Measurements from ENCODE around the gene GDA.

The GDA gene

DNA sequence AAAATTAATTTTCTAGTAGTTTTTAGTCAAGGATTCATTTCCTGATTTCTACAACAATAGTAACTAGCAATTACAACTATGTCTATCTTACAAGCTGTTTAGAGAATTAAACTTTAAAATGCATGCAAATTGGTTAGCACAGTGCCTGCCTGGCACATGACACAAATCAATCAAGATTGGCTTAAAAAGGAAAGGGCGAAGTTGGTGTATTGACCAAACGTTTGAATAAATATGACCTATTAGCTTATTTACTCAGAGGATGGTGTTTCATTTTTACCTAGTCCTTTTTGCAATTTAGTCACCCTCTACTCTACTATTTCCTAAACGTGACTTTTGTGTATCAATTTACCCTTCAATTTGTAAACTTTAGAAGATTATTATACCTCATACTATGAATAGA is 83.5 kb downstream of the GDA start:
- no peaks in the 10 kb centered on the region for H3K9me3 Mint-ChIP-seq
- no peaks in the 10 kb centered on the region for H3K36me3 Mint-ChIP-seq (ENCODE audit: low read depth)
- no peak overlapping the region for H3K4me3 Mint-ChIP-seq
- peaks cover 5% of the 10 kb centered on the region for H3K4me1 Mint-ChIP-seq
- no peak overlapping the region for H3K27ac Mint-ChIP-seq
- peaks cover 3% of the 10 kb centered on the region for H3K27me3 Mint-ChIP-seq (ENCODE audit: low read depth)
- TF ChIP-seq, protein P1, sequence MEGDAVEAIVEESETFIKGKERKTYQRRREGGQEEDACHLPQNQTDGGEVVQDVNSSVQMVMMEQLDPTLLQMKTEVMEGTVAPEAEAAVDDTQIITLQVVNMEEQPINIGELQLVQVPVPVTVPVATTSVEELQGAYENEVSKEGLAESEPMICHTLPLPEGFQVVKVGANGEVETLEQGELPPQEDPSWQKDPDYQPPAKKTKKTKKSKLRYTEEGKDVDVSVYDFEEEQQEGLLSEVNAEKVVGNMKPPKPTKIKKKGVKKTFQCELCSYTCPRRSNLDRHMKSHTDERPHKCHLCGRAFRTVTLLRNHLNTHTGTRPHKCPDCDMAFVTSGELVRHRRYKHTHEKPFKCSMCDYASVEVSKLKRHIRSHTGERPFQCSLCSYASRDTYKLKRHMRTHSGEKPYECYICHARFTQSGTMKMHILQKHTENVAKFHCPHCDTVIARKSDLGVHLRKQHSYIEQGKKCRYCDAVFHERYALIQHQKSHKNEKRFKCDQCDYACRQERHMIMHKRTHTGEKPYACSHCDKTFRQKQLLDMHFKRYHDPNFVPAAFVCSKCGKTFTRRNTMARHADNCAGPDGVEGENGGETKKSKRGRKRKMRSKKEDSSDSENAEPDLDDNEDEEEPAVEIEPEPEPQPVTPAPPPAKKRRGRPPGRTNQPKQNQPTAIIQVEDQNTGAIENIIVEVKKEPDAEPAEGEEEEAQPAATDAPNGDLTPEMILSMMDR (IDR thresholded peaks at IDR 0.05; ENCODE audit: unreplicated experiment in 3 of 3), result no peak

DNA sequence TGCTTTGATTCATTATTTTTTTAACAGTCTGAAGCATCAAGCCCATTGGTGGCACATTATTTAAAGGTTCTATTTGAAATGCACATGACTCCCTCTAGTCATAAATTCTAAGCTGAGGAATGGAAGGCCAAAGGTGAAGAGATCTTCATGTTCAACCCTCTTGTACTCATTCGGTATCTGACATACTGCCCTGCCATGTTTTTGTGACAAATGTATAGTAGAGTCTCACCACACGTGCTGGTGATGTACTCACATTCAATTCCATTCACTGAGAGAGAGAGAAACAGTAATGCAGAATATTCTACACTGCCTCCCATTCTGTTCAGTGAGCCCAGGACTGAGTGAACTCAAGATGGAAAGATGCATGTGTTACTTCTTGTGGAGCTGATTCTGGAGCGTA is 98.3 kb downstream of the GDA start:
- H3K36me3 Mint-ChIP-seq (ENCODE audit: low read depth), result no peaks in the 10 kb centered on the region
- TF ChIP-seq, protein P1 (IDR thresholded peaks at IDR 0.05; ENCODE audit: unreplicated experiment in 3 of 3), result no peak
- H3K9me3 Mint-ChIP-seq, result no peaks in the 10 kb centered on the region
- peaks cover 6% of the 10 kb centered on the region for H3K27me3 Mint-ChIP-seq (ENCODE audit: low read depth)
- peaks cover 5% of the 10 kb centered on the region for H3K4me1 Mint-ChIP-seq
- H3K27ac Mint-ChIP-seq, result no peak overlapping the region
- H3K4me3 Mint-ChIP-seq, result no peak overlapping the region

DNA sequence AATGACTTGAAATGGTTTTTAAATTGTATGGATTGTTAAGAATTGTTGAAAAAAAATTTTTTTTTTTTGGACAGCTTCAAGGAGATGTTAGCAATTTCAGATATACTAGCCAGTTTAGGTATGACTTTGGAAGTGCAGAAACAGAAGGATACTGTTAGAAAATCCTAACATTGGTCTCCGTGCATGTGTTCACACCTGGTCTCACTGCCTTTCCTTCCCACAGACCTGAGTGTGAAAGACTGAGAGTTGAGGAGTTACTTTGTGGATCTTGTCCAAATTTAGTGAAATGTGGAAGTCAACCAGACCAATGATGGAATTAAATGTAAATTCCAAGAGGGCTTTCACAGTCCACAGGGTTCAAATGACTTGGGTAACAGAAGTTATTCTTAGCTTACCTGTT is 102.3 kb downstream of the GDA start:
- H3K9me3 Mint-ChIP-seq, result no peaks in the 10 kb centered on the region
- no peak overlapping the region for H3K4me3 Mint-ChIP-seq
- no peak overlapping the region for H3K27ac Mint-ChIP-seq
- TF ChIP-seq, protein P1 (IDR thresholded peaks at IDR 0.05; ENCODE audit: unreplicated experiment in 3 of 3), result no peak
- H3K27me3 Mint-ChIP-seq (ENCODE audit: low read depth), result peaks cover 6% of the 10 kb centered on the region
- H3K4me1 Mint-ChIP-seq, result peaks cover 6% of the 10 kb centered on the region
- no peaks in the 10 kb centered on the region for H3K36me3 Mint-ChIP-seq (ENCODE audit: low read depth)

DNA sequence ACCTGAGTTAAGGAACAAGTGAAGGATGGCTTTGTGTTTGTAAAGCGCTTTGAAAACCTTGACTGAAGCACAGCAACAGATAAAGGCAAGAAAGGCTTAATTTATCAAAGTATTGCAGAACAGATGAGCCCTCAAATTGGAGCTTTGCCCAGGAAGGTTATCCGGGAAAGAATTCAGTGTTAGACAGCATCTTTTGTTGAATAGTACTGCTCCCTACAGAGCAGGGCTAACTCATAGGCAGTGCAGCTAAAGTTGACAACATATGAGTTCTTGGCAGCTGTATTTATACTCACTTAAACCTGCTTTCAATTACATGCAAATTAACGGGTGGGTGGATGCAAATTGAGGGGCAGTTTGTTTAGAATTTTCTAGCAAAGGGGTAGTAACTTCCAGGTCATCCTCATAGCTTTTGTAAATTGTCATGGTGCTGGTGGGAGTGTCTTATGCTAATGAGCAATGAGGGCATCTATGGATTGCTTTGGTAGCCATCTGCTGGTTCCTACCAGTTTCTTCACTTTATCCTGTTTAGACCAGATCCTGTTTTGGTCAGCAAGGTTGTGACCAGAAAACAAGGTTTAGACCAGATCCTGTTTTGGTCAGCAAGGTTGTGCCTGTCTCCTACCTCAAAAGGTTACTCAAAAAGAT is 105.8 kb downstream of the GDA start:
- Mint-ChIP-seq H3K36me3 (ENCODE audit: low read depth) (no peaks in the 10 kb centered on the region), H3K27me3 (ENCODE audit: low read depth) (peaks cover 6% of the 10 kb centered on the region), H3K4me1 (peaks cover 6% of the 10 kb centered on the region), H3K4me3 (no peak overlapping the region), H3K27ac (peak overlapping the region in 2 of 3 experiments; percentile 7 to 20), H3K9me3 (no peaks in the 10 kb centered on the region)
- TF ChIP-seq, protein P1 (IDR thresholded peaks at IDR 0.05; ENCODE audit: unreplicated experiment in 3 of 3), result no peak

DNA sequence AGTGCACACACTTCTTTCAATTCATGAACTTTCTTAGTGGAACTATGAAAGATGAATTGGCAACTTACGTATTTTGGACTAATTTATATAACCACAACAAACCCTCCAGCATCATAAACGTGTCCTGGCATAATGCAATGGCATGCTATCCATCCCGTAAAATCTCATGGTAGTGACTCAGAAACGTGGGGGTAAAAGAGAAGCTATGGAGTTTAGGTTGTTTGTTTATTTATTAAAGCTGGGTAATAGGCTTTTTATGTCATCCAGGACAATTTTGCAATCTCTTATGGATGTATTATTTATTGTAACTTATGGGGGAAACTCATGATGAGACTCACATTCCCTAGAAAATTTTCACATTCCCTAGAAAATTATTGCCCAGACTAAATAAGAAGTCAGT is 106.3 kb downstream of the GDA start:
- peaks cover 6% of the 10 kb centered on the region for H3K27me3 Mint-ChIP-seq (ENCODE audit: low read depth)
- TF ChIP-seq, protein P1 (IDR thresholded peaks at IDR 0.05; ENCODE audit: unreplicated experiment in 3 of 3), result no peak
- no peak overlapping the region for H3K4me3 Mint-ChIP-seq
- no peaks in the 10 kb centered on the region for H3K9me3 Mint-ChIP-seq
- peaks cover 6% of the 10 kb centered on the region for H3K4me1 Mint-ChIP-seq
- H3K36me3 Mint-ChIP-seq (ENCODE audit: low read depth), result no peaks in the 10 kb centered on the region
- H3K27ac Mint-ChIP-seq, result no peak overlapping the region

DNA sequence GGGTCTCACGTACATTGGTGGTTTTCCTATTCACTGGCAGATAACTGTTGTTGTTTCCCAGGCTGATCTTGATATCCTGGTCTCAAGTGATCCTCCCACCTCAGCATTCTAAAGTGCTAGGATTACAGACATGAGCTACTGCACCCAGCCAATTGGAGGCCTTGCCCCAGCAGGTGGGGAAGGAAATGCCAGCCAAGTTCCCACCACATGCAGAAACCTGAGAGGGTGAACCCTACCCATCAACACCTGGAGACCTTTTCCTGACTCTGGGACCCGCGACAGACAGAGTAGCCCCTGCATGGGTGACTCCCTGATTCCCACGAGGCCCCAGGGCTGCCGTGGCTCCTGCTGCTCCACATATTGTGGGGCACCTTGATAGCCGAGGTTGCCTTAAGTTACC is 107.7 kb downstream of the GDA start:
- Mint-ChIP-seq H3K4me3 (no peak overlapping the region), H3K4me1 (peaks cover 6% of the 10 kb centered on the region), H3K27ac (no peak overlapping the region), H3K27me3 (ENCODE audit: low read depth) (no peaks in the 10 kb centered on the region), H3K9me3 (no peaks in the 10 kb centered on the region), H3K36me3 (ENCODE audit: low read depth) (no peaks in the 10 kb centered on the region)
- TF ChIP-seq, protein P1 (IDR thresholded peaks at IDR 0.05; ENCODE audit: unreplicated experiment in 3 of 3), result no peak

Data from nephron (organoid).